Activated naive CD8-positive, alpha-beta T cell treated with anti-CD3 and anti-CD28 coated beads, Interleukin-2, amount 50 U/mL, for 16 hours (primary cell): ENCODE data around the gene APOL3.
"Not testable (repeated sequence)": the region's sequence is repeated elsewhere in the genome, so short reads cannot be mapped to it uniquely, and the experiment has no call there.

ENCODE experiments used
- DNase-seq: peaks from one replicate; pipeline ENCODE4 v3.0.0-alpha.2; 2020; ENCODE audit warnings: low read depth, low spot score

Gene APOL3

GRCh38 chr22:36134182-36134581 is 26.4 kb downstream of the APOL3 start:
- DNase-seq: no peak

- no peak for DNase-seq
Measured at GRCh38 chr22:36131907-36132306, 28.6 kb downstream of the APOL3 start.

- DNase-seq: no peak
Measured at GRCh38 chr22:36129486-36130388, 30.8 kb downstream of the APOL3 start.

GRCh38 chr22:36129071-36129470 is 31.5 kb downstream of the APOL3 start:
- no peak for DNase-seq

GRCh38 chr22:36125994-36126531 is 34.5 kb downstream of the APOL3 start:
- DNase-seq: no peak

GRCh38 chr22:36125434-36125833 is 35.1 kb downstream of the APOL3 start:
- DNase-seq: no peak

- no peak for DNase-seq
Measured at GRCh38 chr22:36124666-36125065, 35.9 kb downstream of the APOL3 start.

- peak; percentile 84 for DNase-seq
Measured at GRCh38 chr22:36123673-36124630, 36.6 kb downstream of the APOL3 start.

GRCh38 chr22:36120621-36121351 is 39.8 kb downstream of the APOL3 start:
- not testable (repeated sequence) for DNase-seq

GRCh38 chr22:36117053-36117554 is 43.5 kb downstream of the APOL3 start:
- no peak for DNase-seq

- no peak for DNase-seq
Measured at GRCh38 chr22:36116127-36116526, 44.4 kb downstream of the APOL3 start.

- no peak for DNase-seq
Measured at GRCh38 chr22:36113121-36113520, 47.4 kb downstream of the APOL3 start.

GRCh38 chr22:36111316-36111715 is 49.2 kb downstream of the APOL3 start:
- no peak for DNase-seq

GRCh38 chr22:36110306-36110881 is 50.2 kb downstream of the APOL3 start:
- no peak for DNase-seq

- no peak for DNase-seq
Measured at GRCh38 chr22:36107436-36107835, 53.1 kb downstream of the APOL3 start.

- DNase-seq: no peak
Measured at GRCh38 chr22:36106910-36107309, 53.6 kb downstream of the APOL3 start.

- DNase-seq: no peak
Measured at GRCh38 chr22:36104988-36105387, 55.6 kb downstream of the APOL3 start.

GRCh38 chr22:36104435-36104834 is 56.1 kb downstream of the APOL3 start:
- no peak for DNase-seq

GRCh38 chr22:36103891-36104290 is 56.7 kb downstream of the APOL3 start:
- no peak for DNase-seq

- no peak for DNase-seq
Measured at GRCh38 chr22:36102995-36103394, 57.6 kb downstream of the APOL3 start.

- no peak for DNase-seq
Measured at GRCh38 chr22:36101756-36102155, 58.8 kb downstream of the APOL3 start.
